ENCODE results near the gene HNRNPC.

- TF ChIP-seq, protein P1, sequence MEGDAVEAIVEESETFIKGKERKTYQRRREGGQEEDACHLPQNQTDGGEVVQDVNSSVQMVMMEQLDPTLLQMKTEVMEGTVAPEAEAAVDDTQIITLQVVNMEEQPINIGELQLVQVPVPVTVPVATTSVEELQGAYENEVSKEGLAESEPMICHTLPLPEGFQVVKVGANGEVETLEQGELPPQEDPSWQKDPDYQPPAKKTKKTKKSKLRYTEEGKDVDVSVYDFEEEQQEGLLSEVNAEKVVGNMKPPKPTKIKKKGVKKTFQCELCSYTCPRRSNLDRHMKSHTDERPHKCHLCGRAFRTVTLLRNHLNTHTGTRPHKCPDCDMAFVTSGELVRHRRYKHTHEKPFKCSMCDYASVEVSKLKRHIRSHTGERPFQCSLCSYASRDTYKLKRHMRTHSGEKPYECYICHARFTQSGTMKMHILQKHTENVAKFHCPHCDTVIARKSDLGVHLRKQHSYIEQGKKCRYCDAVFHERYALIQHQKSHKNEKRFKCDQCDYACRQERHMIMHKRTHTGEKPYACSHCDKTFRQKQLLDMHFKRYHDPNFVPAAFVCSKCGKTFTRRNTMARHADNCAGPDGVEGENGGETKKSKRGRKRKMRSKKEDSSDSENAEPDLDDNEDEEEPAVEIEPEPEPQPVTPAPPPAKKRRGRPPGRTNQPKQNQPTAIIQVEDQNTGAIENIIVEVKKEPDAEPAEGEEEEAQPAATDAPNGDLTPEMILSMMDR (IDR thresholded peaks at IDR 0.05; ENCODE audit: low read depth, low read length) = no peak
- TF ChIP-seq, protein P2, sequence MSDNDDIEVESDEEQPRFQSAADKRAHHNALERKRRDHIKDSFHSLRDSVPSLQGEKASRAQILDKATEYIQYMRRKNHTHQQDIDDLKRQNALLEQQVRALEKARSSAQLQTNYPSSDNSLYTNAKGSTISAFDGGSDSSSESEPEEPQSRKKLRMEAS (IDR thresholded peaks at IDR 0.05; ENCODE audit: low read depth, low read length) = no peak
- no peak for TF ChIP-seq POLR2A (IDR thresholded peaks at IDR 0.05; ENCODE audit: extremely low read depth, insufficient read length)
- no peak for TF ChIP-seq MYC (IDR thresholded peaks at IDR 0.05; ENCODE audit: low read depth, low read length)
These were observed 40.7 kb upstream of the HNRNPC start for GRCh38 chr14:21309956-21310355.
